H1 (cell line): ENCODE data around the gene CRADD. TPM values are rescaled to one million over a fixed set of nuclear protein-coding genes. Genes with fewer than 3 reads are reported as not detected.

Experiments used
- BCL11A ChIP-seq, 2 experiments: IDR thresholded peaks; one replicate each; pipeline ENCODE4 v1.6.1; 2011; ENCODE audit warnings: low read depth in 2 of 2, low read length in 2 of 2, mild to moderate bottlenecking in 2 of 2
- BRCA1 ChIP-seq: IDR thresholded peaks from 2 replicates; pipeline ENCODE4 v1.6.1; 2012; ENCODE audit warnings: low read depth, low read length, improper control_type of control experiment
- CEBPB ChIP-seq: IDR thresholded peaks from 2 replicates; pipeline ENCODE4 v1.6.1; 2012; ENCODE audit warnings: low read depth, low read length
- CREB1 ChIP-seq: IDR thresholded peaks from 2 replicates; pipeline ENCODE4 v1.6.1; 2012; ENCODE audit warnings: inconsistent platforms
- RNF2 ChIP-seq: fragments of 200-900, 300-1000 bp; sonication (generic); IDR thresholded peaks from 2 replicates; pipeline ENCODE4 v1.7.1; 2016; ENCODE audit warnings: borderline replicate concordance, low read depth, mild to moderate bottlenecking, antibody characterized with exemption, low read length; ENCODE audit not compliant: poor library complexity, severe bottlenecking; ENCODE audit errors: missing control alignments
- SP1 ChIP-seq: IDR thresholded peaks from 2 replicates; pipeline ENCODE4 v1.6.1; 2011; ENCODE audit warnings: low read depth, low read length
- SP2 ChIP-seq: IDR thresholded peaks from 2 replicates; pipeline ENCODE4 v1.6.1; 2012; ENCODE audit warnings: mild to moderate bottlenecking, low read length, inconsistent platforms
- polyA plus RNA-seq, 7 experiments: library from polyadenylated mRNA; depleted of rRNA in 3 of 7; stranded (reverse) in 5 of 7; unstranded in 2 of 7; fragments of >200 nt in 5 of 7; fragments of 200-250 nt in 2 of 7; gene quantifications; 1 replicate in 5 of 7; 2 replicates in 1 of 7; 4 replicates in 1 of 7; pipeline versions ENCODE4 v1.2.1 to v1.2.3, GENCODE V29; 2011 to 2013; ENCODE audit warnings: missing spikeins in 2 of 7, mixed read lengths in 2 of 7
- total RNA-seq: library from RNA; stranded (reverse); fragmentation: NEBNext Ultra II Directional; extraction: Animal tissue kit (Norgen Biotek cat#: 25700); gene quantifications from 2 replicates; pipeline ENCODE4 v1.2.1, GENCODE V29; 2021
- TF ChIP-seq, protein P1 (sequence below): fragments of 300-600 bp; sonication (generic); IDR thresholded peaks from 2 replicates; pipeline ENCODE4 v1.7.1; 2012; ENCODE audit warnings: low read length, moderate library complexity, mild to moderate bottlenecking, inconsistent platforms; ENCODE audit not compliant: insufficient replicate concordance
- TF ChIP-seq, protein P2 (sequence below), 3 experiments: IDR thresholded peaks; 1 replicate in 2 of 3; 2 replicates in 1 of 3; pipeline versions ENCODE4 v1.5.1 to v1.6.1; 2011; ENCODE audit warnings: low read length in 3 of 3, mild to moderate bottlenecking in 3 of 3, inconsistent platforms in 2 of 3, low read depth in 1 of 3, moderate library complexity in 1 of 3; ENCODE audit not compliant: insufficient read depth in 1 of 3; ENCODE audit errors: control extremely low read depth in 1 of 3

Gene CRADD
- total and polyA plus RNA-seq, 2 of the 8 experiments (the other 6 are each of a cell fraction or from before 2014, with no cell fraction given) = 8.1 to 15.4 TPM

DNA sequence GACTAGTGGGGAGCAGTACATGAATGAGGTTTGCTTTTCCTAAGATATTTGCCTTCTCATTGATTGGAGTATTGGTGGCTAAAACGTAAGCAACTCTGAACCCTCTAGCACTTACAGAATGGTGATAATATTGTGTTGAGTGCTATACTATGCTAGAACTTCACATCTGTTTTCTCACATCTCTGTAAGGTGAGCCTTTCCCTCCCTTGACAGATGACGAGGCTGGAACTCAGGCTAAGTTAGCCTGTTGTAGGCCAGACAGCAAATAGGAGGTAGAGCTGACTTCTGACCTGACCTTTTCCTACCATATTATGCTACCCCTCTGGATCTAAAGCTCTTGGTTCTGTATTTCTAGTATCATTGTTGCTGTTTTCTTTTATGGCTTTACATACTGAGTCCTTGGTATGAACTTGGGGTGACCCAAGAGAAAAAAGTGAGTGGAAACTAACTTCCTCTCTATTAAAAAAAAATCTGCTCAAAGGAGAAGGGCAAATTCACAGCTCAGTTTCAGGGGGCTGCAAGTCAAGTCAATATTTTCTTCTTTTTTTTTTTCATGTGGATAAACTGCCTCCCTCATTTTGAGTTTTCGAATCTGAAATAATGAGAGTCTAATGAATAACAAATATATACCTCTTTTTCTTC is 85.9 kb downstream of the CRADD start (continued):
- TF ChIP-seq, protein P1, sequence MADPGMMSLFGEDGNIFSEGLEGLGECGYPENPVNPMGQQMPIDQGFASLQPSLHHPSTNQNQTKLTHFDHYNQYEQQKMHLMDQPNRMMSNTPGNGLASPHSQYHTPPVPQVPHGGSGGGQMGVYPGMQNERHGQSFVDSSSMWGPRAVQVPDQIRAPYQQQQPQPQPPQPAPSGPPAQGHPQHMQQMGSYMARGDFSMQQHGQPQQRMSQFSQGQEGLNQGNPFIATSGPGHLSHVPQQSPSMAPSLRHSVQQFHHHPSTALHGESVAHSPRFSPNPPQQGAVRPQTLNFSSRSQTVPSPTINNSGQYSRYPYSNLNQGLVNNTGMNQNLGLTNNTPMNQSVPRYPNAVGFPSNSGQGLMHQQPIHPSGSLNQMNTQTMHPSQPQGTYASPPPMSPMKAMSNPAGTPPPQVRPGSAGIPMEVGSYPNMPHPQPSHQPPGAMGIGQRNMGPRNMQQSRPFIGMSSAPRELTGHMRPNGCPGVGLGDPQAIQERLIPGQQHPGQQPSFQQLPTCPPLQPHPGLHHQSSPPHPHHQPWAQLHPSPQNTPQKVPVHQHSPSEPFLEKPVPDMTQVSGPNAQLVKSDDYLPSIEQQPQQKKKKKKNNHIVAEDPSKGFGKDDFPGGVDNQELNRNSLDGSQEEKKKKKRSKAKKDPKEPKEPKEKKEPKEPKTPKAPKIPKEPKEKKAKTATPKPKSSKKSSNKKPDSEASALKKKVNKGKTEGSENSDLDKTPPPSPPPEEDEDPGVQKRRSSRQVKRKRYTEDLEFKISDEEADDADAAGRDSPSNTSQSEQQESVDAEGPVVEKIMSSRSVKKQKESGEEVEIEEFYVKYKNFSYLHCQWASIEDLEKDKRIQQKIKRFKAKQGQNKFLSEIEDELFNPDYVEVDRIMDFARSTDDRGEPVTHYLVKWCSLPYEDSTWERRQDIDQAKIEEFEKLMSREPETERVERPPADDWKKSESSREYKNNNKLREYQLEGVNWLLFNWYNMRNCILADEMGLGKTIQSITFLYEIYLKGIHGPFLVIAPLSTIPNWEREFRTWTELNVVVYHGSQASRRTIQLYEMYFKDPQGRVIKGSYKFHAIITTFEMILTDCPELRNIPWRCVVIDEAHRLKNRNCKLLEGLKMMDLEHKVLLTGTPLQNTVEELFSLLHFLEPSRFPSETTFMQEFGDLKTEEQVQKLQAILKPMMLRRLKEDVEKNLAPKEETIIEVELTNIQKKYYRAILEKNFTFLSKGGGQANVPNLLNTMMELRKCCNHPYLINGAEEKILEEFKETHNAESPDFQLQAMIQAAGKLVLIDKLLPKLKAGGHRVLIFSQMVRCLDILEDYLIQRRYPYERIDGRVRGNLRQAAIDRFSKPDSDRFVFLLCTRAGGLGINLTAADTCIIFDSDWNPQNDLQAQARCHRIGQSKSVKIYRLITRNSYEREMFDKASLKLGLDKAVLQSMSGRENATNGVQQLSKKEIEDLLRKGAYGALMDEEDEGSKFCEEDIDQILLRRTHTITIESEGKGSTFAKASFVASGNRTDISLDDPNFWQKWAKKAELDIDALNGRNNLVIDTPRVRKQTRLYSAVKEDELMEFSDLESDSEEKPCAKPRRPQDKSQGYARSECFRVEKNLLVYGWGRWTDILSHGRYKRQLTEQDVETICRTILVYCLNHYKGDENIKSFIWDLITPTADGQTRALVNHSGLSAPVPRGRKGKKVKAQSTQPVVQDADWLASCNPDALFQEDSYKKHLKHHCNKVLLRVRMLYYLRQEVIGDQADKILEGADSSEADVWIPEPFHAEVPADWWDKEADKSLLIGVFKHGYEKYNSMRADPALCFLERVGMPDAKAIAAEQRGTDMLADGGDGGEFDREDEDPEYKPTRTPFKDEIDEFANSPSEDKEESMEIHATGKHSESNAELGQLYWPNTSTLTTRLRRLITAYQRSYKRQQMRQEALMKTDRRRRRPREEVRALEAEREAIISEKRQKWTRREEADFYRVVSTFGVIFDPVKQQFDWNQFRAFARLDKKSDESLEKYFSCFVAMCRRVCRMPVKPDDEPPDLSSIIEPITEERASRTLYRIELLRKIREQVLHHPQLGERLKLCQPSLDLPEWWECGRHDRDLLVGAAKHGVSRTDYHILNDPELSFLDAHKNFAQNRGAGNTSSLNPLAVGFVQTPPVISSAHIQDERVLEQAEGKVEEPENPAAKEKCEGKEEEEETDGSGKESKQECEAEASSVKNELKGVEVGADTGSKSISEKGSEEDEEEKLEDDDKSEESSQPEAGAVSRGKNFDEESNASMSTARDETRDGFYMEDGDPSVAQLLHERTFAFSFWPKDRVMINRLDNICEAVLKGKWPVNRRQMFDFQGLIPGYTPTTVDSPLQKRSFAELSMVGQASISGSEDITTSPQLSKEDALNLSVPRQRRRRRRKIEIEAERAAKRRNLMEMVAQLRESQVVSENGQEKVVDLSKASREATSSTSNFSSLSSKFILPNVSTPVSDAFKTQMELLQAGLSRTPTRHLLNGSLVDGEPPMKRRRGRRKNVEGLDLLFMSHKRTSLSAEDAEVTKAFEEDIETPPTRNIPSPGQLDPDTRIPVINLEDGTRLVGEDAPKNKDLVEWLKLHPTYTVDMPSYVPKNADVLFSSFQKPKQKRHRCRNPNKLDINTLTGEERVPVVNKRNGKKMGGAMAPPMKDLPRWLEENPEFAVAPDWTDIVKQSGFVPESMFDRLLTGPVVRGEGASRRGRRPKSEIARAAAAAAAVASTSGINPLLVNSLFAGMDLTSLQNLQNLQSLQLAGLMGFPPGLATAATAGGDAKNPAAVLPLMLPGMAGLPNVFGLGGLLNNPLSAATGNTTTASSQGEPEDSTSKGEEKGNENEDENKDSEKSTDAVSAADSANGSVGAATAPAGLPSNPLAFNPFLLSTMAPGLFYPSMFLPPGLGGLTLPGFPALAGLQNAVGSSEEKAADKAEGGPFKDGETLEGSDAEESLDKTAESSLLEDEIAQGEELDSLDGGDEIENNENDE = no peak
- TF ChIP-seq BCL11A (IDR thresholded peaks at IDR 0.05; ENCODE audit: low read depth in 2 of 2, low read length in 2 of 2) (no peak), RNF2 (no peak), CEBPB (no peak), CREB1 (no peak), BRCA1 (no peak), SP1 (no peak), SP2 (no peak)
- TF ChIP-seq, protein P2, sequence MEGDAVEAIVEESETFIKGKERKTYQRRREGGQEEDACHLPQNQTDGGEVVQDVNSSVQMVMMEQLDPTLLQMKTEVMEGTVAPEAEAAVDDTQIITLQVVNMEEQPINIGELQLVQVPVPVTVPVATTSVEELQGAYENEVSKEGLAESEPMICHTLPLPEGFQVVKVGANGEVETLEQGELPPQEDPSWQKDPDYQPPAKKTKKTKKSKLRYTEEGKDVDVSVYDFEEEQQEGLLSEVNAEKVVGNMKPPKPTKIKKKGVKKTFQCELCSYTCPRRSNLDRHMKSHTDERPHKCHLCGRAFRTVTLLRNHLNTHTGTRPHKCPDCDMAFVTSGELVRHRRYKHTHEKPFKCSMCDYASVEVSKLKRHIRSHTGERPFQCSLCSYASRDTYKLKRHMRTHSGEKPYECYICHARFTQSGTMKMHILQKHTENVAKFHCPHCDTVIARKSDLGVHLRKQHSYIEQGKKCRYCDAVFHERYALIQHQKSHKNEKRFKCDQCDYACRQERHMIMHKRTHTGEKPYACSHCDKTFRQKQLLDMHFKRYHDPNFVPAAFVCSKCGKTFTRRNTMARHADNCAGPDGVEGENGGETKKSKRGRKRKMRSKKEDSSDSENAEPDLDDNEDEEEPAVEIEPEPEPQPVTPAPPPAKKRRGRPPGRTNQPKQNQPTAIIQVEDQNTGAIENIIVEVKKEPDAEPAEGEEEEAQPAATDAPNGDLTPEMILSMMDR (IDR thresholded peaks at IDR 0.05; ENCODE audit: control extremely low read depth in 1 of 3, insufficient read depth in 1 of 3, low read depth in 1 of 3, low read length in 3 of 3) = no peak
